Osteoblast (primary cell): ENCODE data around the gene TFDP2. TPM values are rescaled to one million over a fixed set of nuclear protein-coding genes. Genes with fewer than 3 reads are reported as not detected.

Experiments used
- DNase-seq: peaks from one replicate; pipeline ENCODE4 v3.0.0; 2011; ENCODE audit warnings: low spot score, mixed read lengths; ENCODE audit not compliant: insufficient read length; ENCODE audit errors: missing footprints
- H2AFZ ChIP-seq: 2 replicates; pipeline ENCODE4 v1.6.0; 2011; ENCODE audit warnings: mild to moderate bottlenecking, low read length
- H3K27ac ChIP-seq: 2 replicates; pipeline ENCODE4 v1.5.1; 2011; ENCODE audit warnings: mild to moderate bottlenecking, low read depth, low read length, moderate library complexity
- H3K27me3 ChIP-seq: 2 replicates; pipeline ENCODE4 v1.6.0; 2012; ENCODE audit warnings: mild to moderate bottlenecking, control low read depth, inconsistent platforms, low read length, moderate library complexity; ENCODE audit not compliant: insufficient read depth
- H3K36me3 ChIP-seq: 2 replicates; pipeline ENCODE4 v1.5.1; 2011; ENCODE audit warnings: mild to moderate bottlenecking, low read length, control low read depth, moderate library complexity; ENCODE audit not compliant: insufficient read depth
- H3K4me1 ChIP-seq: 2 replicates; pipeline ENCODE4 v1.5.1; 2011; ENCODE audit warnings: mild to moderate bottlenecking, low read length, control low read depth, moderate library complexity; ENCODE audit not compliant: insufficient read depth
- H3K4me2 ChIP-seq: 2 replicates; pipeline ENCODE4 v1.6.0; 2011; ENCODE audit warnings: mild to moderate bottlenecking, low read length; ENCODE audit not compliant: insufficient read depth
- H3K4me3 ChIP-seq: fragments of 200-600 bp; sonication (generic); 3 replicates; pipeline ENCODE4 v1.5.1; 2012; ENCODE audit warnings: mild to moderate bottlenecking, low read length, inconsistent platforms; ENCODE audit not compliant: insufficient read depth
- H3K79me2 ChIP-seq: 2 replicates; pipeline ENCODE4 v1.6.0; 2012; ENCODE audit warnings: mild to moderate bottlenecking, low read length, control low read depth, inconsistent platforms; ENCODE audit not compliant: insufficient read depth
- H3K9me3 ChIP-seq: 2 replicates; pipeline ENCODE4 v1.5.1; 2011; ENCODE audit warnings: low read depth, low read length, control low read depth
- H4K20me1 ChIP-seq: 2 replicates; pipeline ENCODE4 v1.6.0; 2012; ENCODE audit warnings: mild to moderate bottlenecking, low read length, control low read depth; ENCODE audit not compliant: insufficient read depth
- CTCF ChIP-seq: IDR thresholded peaks from 2 replicates; pipeline ENCODE4 v1.5.1; 2011; ENCODE audit warnings: mild to moderate bottlenecking, low read depth, low read length, moderate library complexity; ENCODE audit errors: extremely low read depth
- total RNA-seq: library from RNA; depleted of rRNA; stranded (reverse); fragments of >200 nt; gene quantifications from 2 replicates; pipeline ENCODE4 v1.2.3, GENCODE V29; 2012

Gene TFDP2
- total RNA-seq, 1 donor: 41.6 TPM

GRCh38 chr3:141945726-141946485 is 203.4 kb downstream of the TFDP2 start:
- TF ChIP-seq CTCF: no peak

GRCh38 chr3:141942006-141942405 is 207.3 kb downstream of the TFDP2 start:
- peaks cover 11% of the 10 kb centered on the region for H3K4me1 ChIP-seq
- no peak overlapping the region for H2AFZ ChIP-seq
- no peak overlapping the region for H3K4me2 ChIP-seq
- TF ChIP-seq CTCF: no peak
- no peak overlapping the region for H3K27ac ChIP-seq
- DNase-seq: no peak
- no peaks in the 10 kb centered on the region for H3K36me3 ChIP-seq
- H3K27me3 ChIP-seq: no peaks in the 10 kb centered on the region
- no peak overlapping the region for H3K4me3 ChIP-seq
- H3K79me2 ChIP-seq: no peaks in the 10 kb centered on the region
- no peaks in the 10 kb centered on the region for H3K9me3 ChIP-seq
- H4K20me1 ChIP-seq: no peaks in the 10 kb centered on the region

More at GRCh38 chr3:141945726-141946485, 203.4 kb downstream of the TFDP2 start:
- H3K4me1 ChIP-seq: peaks cover 5% of the 10 kb centered on the region
- no peaks in the 10 kb centered on the region for H4K20me1 ChIP-seq
- H3K9me3 ChIP-seq: no peaks in the 10 kb centered on the region
- no peaks in the 10 kb centered on the region for H3K27me3 ChIP-seq
- H3K36me3 ChIP-seq: no peaks in the 10 kb centered on the region
- H3K27ac ChIP-seq: no peak overlapping the region
- no peak overlapping the region for H3K4me3 ChIP-seq
- H2AFZ ChIP-seq: no peak overlapping the region
- H3K79me2 ChIP-seq: no peaks in the 10 kb centered on the region
- no peak for DNase-seq
- H3K4me2 ChIP-seq: no peak overlapping the region

- Histone ChIP-seq H3K79me2 (no peaks in the 10 kb centered on the region), H4K20me1 (no peaks in the 10 kb centered on the region), H3K4me1 (peaks cover 11% of the 10 kb centered on the region), H2AFZ (no peak overlapping the region), H3K36me3 (no peaks in the 10 kb centered on the region), H3K4me2 (no peak overlapping the region), H3K4me3 (no peak overlapping the region), H3K27ac (no peak overlapping the region), H3K27me3 (no peaks in the 10 kb centered on the region), H3K9me3 (no peaks in the 10 kb centered on the region)
- no peak for TF ChIP-seq CTCF
- DNase-seq: no peak
Measured at GRCh38 chr3:141941093-141941492, 208.3 kb downstream of the TFDP2 start.

GRCh38 chr3:141940194-141940776 is 209.1 kb downstream of the TFDP2 start:
- peak overlapping the region; percentile 14 for H2AFZ ChIP-seq
- peak overlapping the region; percentile 32 for H3K4me2 ChIP-seq
- H3K4me3 ChIP-seq: no peak overlapping the region
- no peaks in the 10 kb centered on the region for H4K20me1 ChIP-seq
- peak; percentile 93 for DNase-seq
- H3K9me3 ChIP-seq: no peaks in the 10 kb centered on the region
- no peak overlapping the region for H3K27ac ChIP-seq
- no peak for TF ChIP-seq CTCF
- no peaks in the 10 kb centered on the region for H3K36me3 ChIP-seq
- no peaks in the 10 kb centered on the region for H3K27me3 ChIP-seq
- no peaks in the 10 kb centered on the region for H3K79me2 ChIP-seq
- H3K4me1 ChIP-seq: peaks cover 11% of the 10 kb centered on the region
